A549 (cell line): ENCODE results near the gene MACF1. TPM values are rescaled to one million over a fixed set of nuclear protein-coding genes. Genes with fewer than 3 reads are reported as not detected.

Experiments
- ATAC-seq, 2 experiments: fragments of 200-7000 bp in 1 of 2; fragments of >200 bp in 1 of 2; cut with Nextera tagmentation in 1 of 2; cut with Tn5 transposase in 1 of 2; 3 replicates each; pipeline versions ENCODE4 v1.8.0 to v1.9.1; 2018 to 2020; ENCODE audit warnings: mild to moderate bottlenecking in 1 of 2, moderate library complexity in 1 of 2
- CTCF ChIA-PET: fragments of 300-600 bp; sonication (Branson Sonifier 250); formaldehyde crosslinking; extraction: SDS; loops from one replicate; lab custom pipeline; 2021; ENCODE audit warnings: antibody characterized with exemption, inconsistent platforms; lab: Yijun Ruan, JAX
- POLR2A ChIA-PET: fragments of 350-600 bp; formaldehyde crosslinking; extraction: SDS; loops from one replicate; lab custom pipeline; 2021; ENCODE audit warnings: antibody characterized with exemption, inconsistent platforms; lab: Yijun Ruan, JAX
- DNase-seq, 2 experiments: peaks; one replicate each; pipeline versions ENCODE4 v3.0.0 to v3.0.0-alpha.2; 2011 to 2016; ENCODE audit warnings: low read depth in 1 of 2, low spot score in 1 of 2
- FAIRE-seq: peaks from 2 replicates; lab custom pipeline; 2011; peaks lifted over from hg19 to GRCh38; lab: Jason Lieb, UNC
- H3K27ac ChIP-seq, 2 experiments: fragments of >200 bp; sonication (Bioruptor Twin); formaldehyde crosslinking; 3 replicates each; pipeline ENCODE4 v1.5.1; 2016 to 2017
- H3K4me1 ChIP-seq: fragments of >200 bp; sonication (Bioruptor Twin); formaldehyde crosslinking; 3 replicates; pipeline ENCODE4 v1.6.1; 2016
- H3K4me2 ChIP-seq: fragments of >200 bp; sonication (Bioruptor Twin); formaldehyde crosslinking; 3 replicates; pipeline ENCODE4 v1.6.1; 2016
- H3K4me3 ChIP-seq: fragments of >200 bp; sonication (Bioruptor Twin); formaldehyde crosslinking; 3 replicates; pipeline ENCODE4 v1.5.1; 2016
- H3K9me3 ChIP-seq: fragments of >200 bp; sonication (Bioruptor Twin); formaldehyde crosslinking; 3 replicates; pipeline ENCODE4 v1.6.1; 2016
- CHD2 ChIP-seq: fragments of 150-350 bp; IDR thresholded peaks from 2 replicates; pipeline ENCODE4 v1.6.1; 2014; ENCODE audit warnings: low read length; ENCODE audit not compliant: partially characterized antibody
- CHD4 ChIP-seq: fragments of 200-600 bp; sonication (generic); IDR thresholded peaks from 2 replicates; pipeline ENCODE4 v1.6.1; 2016; ENCODE audit warnings: antibody characterized with exemption, mild to moderate bottlenecking, borderline replicate concordance
- FOXS1 ChIP-seq: fragments of 250-450 bp; sonication (Bioruptor Pico); IDR thresholded peaks from 2 replicates; pipeline ENCODE4 v1.5.0; 2020; ENCODE audit warnings: mild to moderate bottlenecking, moderate library complexity
- HEYL ChIP-seq: fragments of 250-450 bp; sonication (Bioruptor Pico); IDR thresholded peaks from 2 replicates; pipeline ENCODE4 v1.8.0; 2021; ENCODE audit warnings: mild to moderate bottlenecking, moderate library complexity
- HOXA7 ChIP-seq: fragments of 250-450 bp; sonication (Bioruptor Pico); IDR thresholded peaks from 2 replicates; pipeline ENCODE4 v1.5.0; 2020; ENCODE audit warnings: mild to moderate bottlenecking, moderate library complexity
- JUN ChIP-seq, 2 experiments: fragments of >200 bp; sonication (Bioruptor Twin); formaldehyde crosslinking; IDR thresholded peaks; 2 replicates in 1 of 2; 3 replicates in 1 of 2; pipeline ENCODE4 v1.6.1; 2016 to 2017
- JUNB ChIP-seq: fragments of >200 bp; sonication (Bioruptor Twin); formaldehyde crosslinking; IDR thresholded peaks from 2 replicates; pipeline ENCODE4 v1.6.1; 2016
- MAFK ChIP-seq: fragments of 450-650 bp; IDR thresholded peaks from 2 replicates; pipeline ENCODE4 v1.6.1; 2014; ENCODE audit not compliant: partially characterized antibody
- MAZ ChIP-seq: fragments of 150-350 bp; IDR thresholded peaks from 2 replicates; pipeline ENCODE4 v1.6.1; 2014; ENCODE audit warnings: antibody characterized with exemption, low read depth, low read length, borderline replicate concordance
- NPAS2 ChIP-seq: fragments of 250-450 bp; sonication (Bioruptor Pico); IDR thresholded peaks from 2 replicates; pipeline ENCODE4 v1.8.0; 2022; ENCODE audit warnings: mild to moderate bottlenecking, moderate library complexity, borderline replicate concordance
- PHF8 ChIP-seq: fragments of 200-600 bp; sonication (generic); IDR thresholded peaks from 2 replicates; pipeline ENCODE4 v1.6.1; 2016; ENCODE audit warnings: low read depth, mild to moderate bottlenecking, antibody characterized with exemption, moderate library complexity, borderline replicate concordance
- POLR2A ChIP-seq: IDR thresholded peaks from 2 replicates; pipeline ENCODE4 v1.6.1; 2012; ENCODE audit warnings: mild to moderate bottlenecking, low read length
- RAD21 ChIP-seq, 2 experiments: fragments of >200 bp in 1 of 2; sonication (Bioruptor Twin) in 1 of 2; formaldehyde crosslinking in 1 of 2; IDR thresholded peaks in 1 of 2; conservative IDR thresholded peaks in 1 of 2; 2 replicates in 1 of 2; 3 replicates in 1 of 2; pipeline ENCODE4 v1.6.1; 2012 to 2018; ENCODE audit warnings: inconsistent platforms in 1 of 2
- RFX5 ChIP-seq: fragments of 450-650 bp; IDR thresholded peaks from 2 replicates; pipeline ENCODE4 v1.7.1; 2014; ENCODE audit warnings: antibody characterized with exemption, mild to moderate bottlenecking, moderate library complexity
- SMC3 ChIP-seq: fragments of >200 bp; sonication (Bioruptor Twin); formaldehyde crosslinking; IDR thresholded peaks from 3 replicates; pipeline ENCODE4 v1.6.1; 2018; ENCODE audit warnings: inconsistent platforms
- SREBF2 ChIP-seq: fragments of 450-650 bp; IDR thresholded peaks from 2 replicates; pipeline ENCODE4 v1.6.1; 2014; ENCODE audit warnings: mild to moderate bottlenecking, moderate library complexity
- ZC3H11A ChIP-seq: fragments of 450-650 bp; IDR thresholded peaks from 2 replicates; pipeline ENCODE4 v1.6.1; 2014; ENCODE audit warnings: antibody characterized with exemption, mild to moderate bottlenecking
- ZFP36 ChIP-seq: fragments of 450-650 bp; IDR thresholded peaks from 2 replicates; pipeline ENCODE4 v1.6.1; 2014; ENCODE audit warnings: borderline replicate concordance; ENCODE audit not compliant: partially characterized antibody
- ZNF302 ChIP-seq: fragments of 250-450 bp; sonication (Bioruptor Pico); IDR thresholded peaks from 2 replicates; pipeline ENCODE4 v1.9.0; 2021; ENCODE audit warnings: inconsistent platforms, mild to moderate bottlenecking, moderate library complexity
- WGBS: methylation state at CpG from one replicate; pipeline ENCODE4 v1.1.6; 2017; ENCODE audit errors: missing lambda C conversion rate; 5-methylcytosine and 5-hydroxymethylcytosine counted together
- polyA plus RNA-seq, 4 experiments: library from polyadenylated mRNA; depleted of rRNA in 3 of 4; stranded (reverse); fragments of >200 nt; fragmentation: RNase III in 1 of 4; extraction: RNeasy Plus Mini Kit Qiagen cat#74134 plus additional on column Dnase treatment in 1 of 4; gene quantifications; 2 replicates in 3 of 4; 3 replicates in 1 of 4; pipeline ENCODE4 v1.2.3, GENCODE V29; 2011 to 2017
- TF ChIP-seq, protein P1 (sequence below): IDR thresholded peaks from 2 replicates; pipeline ENCODE4 v1.6.1; 2012
- TF ChIP-seq, protein P2 (sequence below): fragments of 450-650 bp; IDR thresholded peaks from 2 replicates; pipeline ENCODE4 v1.6.1; 2014; ENCODE audit warnings: antibody characterized with exemption
- TF ChIP-seq, protein P3 (sequence below): fragments of >200 bp; sonication (Bioruptor Twin); formaldehyde crosslinking; IDR thresholded peaks from 2 replicates; pipeline ENCODE4 v1.6.1; 2016
- TF ChIP-seq, protein P4 (sequence below): fragments of 150-350 bp; IDR thresholded peaks from 2 replicates; pipeline ENCODE4 v1.6.1; 2014; ENCODE audit warnings: low read depth, mild to moderate bottlenecking, low read length
- TF ChIP-seq, protein P5 (sequence below): IDR thresholded peaks from 2 replicates; pipeline ENCODE4 v1.6.1; 2012
- TF ChIP-seq, protein P6 (sequence below): fragments of 250-450 bp; sonication (Bioruptor Pico); IDR thresholded peaks from 2 replicates; pipeline ENCODE4 v1.5.0; 2020; ENCODE audit warnings: low read depth, mild to moderate bottlenecking, moderate library complexity

The MACF1 gene
- polyA plus RNA-seq, 2 of the 4 experiments (the other 2 are of a cell fraction): 45.7 to 64.2 TPM

DNA sequence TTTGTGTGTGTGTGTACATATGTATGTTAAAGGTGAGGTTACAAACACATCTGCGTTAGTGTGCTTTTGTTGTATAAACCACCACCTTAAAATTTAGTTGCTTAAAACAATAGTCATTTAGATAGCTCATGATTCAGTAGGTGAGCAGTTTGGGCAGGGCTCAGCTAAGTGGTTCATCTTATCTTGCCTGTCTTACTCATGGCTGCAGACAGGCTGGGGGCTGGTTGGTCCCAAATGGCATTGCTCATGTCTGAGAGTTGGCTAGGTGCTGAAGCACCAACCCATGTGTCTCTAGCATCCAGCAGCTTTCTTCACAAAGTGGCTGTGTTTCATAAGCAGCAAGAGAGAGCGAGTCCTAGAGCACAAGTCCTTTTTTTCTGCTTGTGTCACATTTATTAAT, 91.4 kb downstream of the MACF1 start:
- CTCF ChIA-PET: interaction anchor here (0.9 kb wide), 1 partner anchor 198 kb away, joined by 6 read pairs; no protein-coding TSS in a partner anchor
- FAIRE-seq (no peak), ATAC-seq (no peak), DNase-seq (no peak)
- Histone ChIP-seq H3K4me3 (no peak overlapping the region), H3K4me2 (no peak overlapping the region), H3K9me3 (no peaks in the 10 kb centered on the region), H3K27ac (no peak overlapping the region), H3K4me1 (no peaks in the 10 kb centered on the region)
- POLR2A ChIA-PET: no interaction called here
- 89% methylated on average over 2 of the region's 2 CpGs for WGBS
- TF ChIP-seq MAFK (no peak), PHF8 (no peak), SREBF2 (no peak), ZNF302 (no peak), ZC3H11A (no peak), SMC3 (no peak), NPAS2 (CRISPR knock-in tag) (no peak), JUNB (no peak), CHD2 (no peak)
- TF ChIP-seq, protein P1, sequence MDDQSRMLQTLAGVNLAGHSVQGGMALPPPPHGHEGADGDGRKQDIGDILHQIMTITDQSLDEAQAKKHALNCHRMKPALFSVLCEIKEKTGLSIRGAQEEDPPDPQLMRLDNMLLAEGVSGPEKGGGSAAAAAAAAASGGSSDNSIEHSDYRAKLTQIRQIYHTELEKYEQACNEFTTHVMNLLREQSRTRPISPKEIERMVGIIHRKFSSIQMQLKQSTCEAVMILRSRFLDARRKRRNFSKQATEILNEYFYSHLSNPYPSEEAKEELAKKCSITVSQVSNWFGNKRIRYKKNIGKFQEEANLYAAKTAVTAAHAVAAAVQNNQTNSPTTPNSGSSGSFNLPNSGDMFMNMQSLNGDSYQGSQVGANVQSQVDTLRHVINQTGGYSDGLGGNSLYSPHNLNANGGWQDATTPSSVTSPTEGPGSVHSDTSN: no peak
- TF ChIP-seq, protein P2, sequence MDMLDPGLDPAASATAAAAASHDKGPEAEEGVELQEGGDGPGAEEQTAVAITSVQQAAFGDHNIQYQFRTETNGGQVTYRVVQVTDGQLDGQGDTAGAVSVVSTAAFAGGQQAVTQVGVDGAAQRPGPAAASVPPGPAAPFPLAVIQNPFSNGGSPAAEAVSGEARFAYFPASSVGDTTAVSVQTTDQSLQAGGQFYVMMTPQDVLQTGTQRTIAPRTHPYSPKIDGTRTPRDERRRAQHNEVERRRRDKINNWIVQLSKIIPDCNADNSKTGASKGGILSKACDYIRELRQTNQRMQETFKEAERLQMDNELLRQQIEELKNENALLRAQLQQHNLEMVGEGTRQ: no peak
- TF ChIP-seq, protein P3, sequence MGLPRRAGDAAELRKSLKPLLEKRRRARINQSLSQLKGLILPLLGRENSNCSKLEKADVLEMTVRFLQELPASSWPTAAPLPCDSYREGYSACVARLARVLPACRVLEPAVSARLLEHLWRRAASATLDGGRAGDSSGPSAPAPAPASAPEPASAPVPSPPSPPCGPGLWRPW: no peak

DNA sequence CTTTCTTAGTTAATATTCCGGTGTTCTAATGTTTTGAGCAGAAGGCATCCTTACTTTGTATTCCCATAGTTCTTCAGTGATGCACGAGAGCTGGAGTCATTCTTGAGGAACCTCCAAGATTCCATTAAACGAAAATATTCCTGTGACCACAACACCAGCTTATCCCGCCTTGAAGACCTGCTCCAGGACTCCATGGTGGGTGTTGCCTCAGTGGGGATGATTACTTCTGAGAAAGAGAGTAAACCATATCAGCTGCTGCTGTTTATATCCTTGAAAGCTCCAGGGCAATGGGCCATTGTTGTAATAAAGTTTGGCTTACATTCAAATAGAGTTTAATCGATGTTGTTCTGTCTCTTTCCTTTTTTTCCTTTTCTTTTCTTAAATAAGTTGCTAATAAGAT, 93.1 kb downstream of the MACF1 start:
- no peak overlapping the region for H3K27ac ChIP-seq
- CTCF ChIA-PET: no interaction called here
- FAIRE-seq (no peak), DNase-seq (no peak), ATAC-seq (no peak)
- POLR2A ChIA-PET: no interaction called here
- no peaks in the 10 kb centered on the region for H3K9me3 ChIP-seq
- H3K4me3 ChIP-seq: no peak overlapping the region
- H3K4me1 ChIP-seq: no peaks in the 10 kb centered on the region
- H3K4me2 ChIP-seq: no peak overlapping the region
- no peak for TF ChIP-seq POLR2A
- TF ChIP-seq, protein P4, sequence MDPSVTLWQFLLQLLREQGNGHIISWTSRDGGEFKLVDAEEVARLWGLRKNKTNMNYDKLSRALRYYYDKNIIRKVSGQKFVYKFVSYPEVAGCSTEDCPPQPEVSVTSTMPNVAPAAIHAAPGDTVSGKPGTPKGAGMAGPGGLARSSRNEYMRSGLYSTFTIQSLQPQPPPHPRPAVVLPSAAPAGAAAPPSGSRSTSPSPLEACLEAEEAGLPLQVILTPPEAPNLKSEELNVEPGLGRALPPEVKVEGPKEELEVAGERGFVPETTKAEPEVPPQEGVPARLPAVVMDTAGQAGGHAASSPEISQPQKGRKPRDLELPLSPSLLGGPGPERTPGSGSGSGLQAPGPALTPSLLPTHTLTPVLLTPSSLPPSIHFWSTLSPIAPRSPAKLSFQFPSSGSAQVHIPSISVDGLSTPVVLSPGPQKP: no peak
- TF ChIP-seq MAZ: no peak
- TF ChIP-seq ZFP36: no peak
- TF ChIP-seq FOXS1 (CRISPR knock-in tag): no peak
- TF ChIP-seq RFX5: no peak
- TF ChIP-seq, protein P5, sequence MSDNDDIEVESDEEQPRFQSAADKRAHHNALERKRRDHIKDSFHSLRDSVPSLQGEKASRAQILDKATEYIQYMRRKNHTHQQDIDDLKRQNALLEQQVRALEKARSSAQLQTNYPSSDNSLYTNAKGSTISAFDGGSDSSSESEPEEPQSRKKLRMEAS: no peak
- TF ChIP-seq, all 56 proteins: peak for 0
- 88% methylated on average over 5 of the region's 5 CpGs for WGBS

DNA sequence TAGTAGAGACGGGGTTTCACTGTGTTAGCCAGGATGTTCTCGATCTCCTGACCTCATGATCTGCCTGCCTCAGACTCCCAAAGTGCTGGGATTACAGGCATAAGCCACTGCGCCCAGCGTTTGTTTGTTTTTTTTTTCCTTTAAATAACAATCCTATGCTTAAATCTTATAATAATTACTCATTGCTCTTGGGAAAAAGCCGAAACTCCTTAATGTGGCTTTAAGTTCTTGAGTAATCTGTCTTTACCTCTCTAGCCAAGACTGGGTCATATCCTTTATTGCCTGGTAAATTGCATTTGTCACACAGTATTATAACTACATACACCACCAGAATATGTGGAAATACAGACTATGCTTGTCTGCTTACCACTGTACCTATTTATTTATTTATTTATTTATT, 97.1 kb downstream of the MACF1 start:
- TF ChIP-seq HEYL (CRISPR knock-in tag) (no peak), HOXA7 (no peak), MAZ (no peak), CHD4 (no peak), POLR2A (no peak), JUN (IDR thresholded peaks at IDR 0.05) (no peak), RAD21 (conservative IDR thresholded peaks at IDR 0.05 in 1 of 2, IDR thresholded peaks at IDR 0.05 in 1 of 2) (no peak)
- TF ChIP-seq, protein P6, sequence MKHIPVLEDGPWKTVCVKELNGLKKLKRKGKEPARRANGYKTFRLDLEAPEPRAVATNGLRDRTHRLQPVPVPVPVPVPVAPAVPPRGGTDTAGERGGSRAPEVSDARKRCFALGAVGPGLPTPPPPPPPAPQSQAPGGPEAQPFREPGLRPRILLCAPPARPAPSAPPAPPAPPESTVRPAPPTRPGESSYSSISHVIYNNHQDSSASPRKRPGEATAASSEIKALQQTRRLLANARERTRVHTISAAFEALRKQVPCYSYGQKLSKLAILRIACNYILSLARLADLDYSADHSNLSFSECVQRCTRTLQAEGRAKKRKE (CRISPR knock-in tag): no peak
- TF ChIP-seq, protein P2: no peak
- TF ChIP-seq, all 56 proteins: peak for 0
- ATAC-seq (no peak), FAIRE-seq (no peak), DNase-seq (no peak)
- H3K4me3 ChIP-seq: no peak overlapping the region
- no peak overlapping the region for H3K27ac ChIP-seq
- POLR2A ChIA-PET: no interaction called here
- no peak overlapping the region for H3K4me2 ChIP-seq
- CTCF ChIA-PET: no interaction called here
- 93% methylated on average over 5 of the region's 5 CpGs for WGBS
- H3K4me1 ChIP-seq: peaks cover 10% of the 10 kb centered on the region
- no peaks in the 10 kb centered on the region for H3K9me3 ChIP-seq
